Mesendoderm (in vitro differentiated cells): Measurements from ENCODE around the gene PSORS1C1.

Source experiments
- DNase-seq: peaks from one replicate; pipeline ENCODE4 v3.0.0; 2013
- H2AK5ac ChIP-seq: 2 replicates; pipeline ENCODE4 v1.6.1; 2013; ENCODE audit warnings: low read length, inconsistent platforms
- H2BK120ac ChIP-seq: 2 replicates; pipeline ENCODE4 v1.6.1; 2013; ENCODE audit warnings: low read depth, mild to moderate bottlenecking, low read length, moderate library complexity, mixed read lengths
- H2BK15ac ChIP-seq: replicated peaks from 2 replicates; pipeline ENCODE4 v1.6.1; 2013; ENCODE audit warnings: low read depth, mild to moderate bottlenecking, moderate library complexity
- H2BK5ac ChIP-seq: 2 replicates; pipeline ENCODE4 v1.6.1; 2013; ENCODE audit warnings: low read length, inconsistent platforms
- H3K18ac ChIP-seq: 2 replicates; pipeline ENCODE4 v1.6.1; 2013; ENCODE audit warnings: mild to moderate bottlenecking, low read length, mixed read lengths
- H3K23ac ChIP-seq: one replicate; pipeline ENCODE4 v1.6.1; 2013; ENCODE audit warnings: low read length
- H3K27ac ChIP-seq: 2 replicates; pipeline ENCODE4 v1.5.1; 2013; ENCODE audit warnings: low read depth, mild to moderate bottlenecking, inconsistent platforms, low read length, moderate library complexity
- H3K27me3 ChIP-seq: 2 replicates; pipeline ENCODE4 v1.6.1; 2013; ENCODE audit warnings: low read length, control low read depth, mild to moderate bottlenecking, inconsistent platforms; ENCODE audit not compliant: insufficient read depth, poor library complexity
- H3K36me3 ChIP-seq: 2 replicates; pipeline ENCODE4 v1.6.1; 2013; ENCODE audit warnings: low read length, inconsistent platforms; ENCODE audit not compliant: control insufficient read depth, insufficient read depth
- H3K4ac ChIP-seq: one replicate; pipeline ENCODE4 v1.6.1; 2013; ENCODE audit warnings: low read depth, mild to moderate bottlenecking, low read length, moderate library complexity
- H3K4me1 ChIP-seq: 2 replicates; pipeline ENCODE4 v1.6.1; 2013; ENCODE audit warnings: low read depth, low read length, inconsistent platforms; ENCODE audit not compliant: control insufficient read depth
- H3K4me2 ChIP-seq: 2 replicates; pipeline ENCODE4 v1.6.1; 2013; ENCODE audit warnings: low read length
- H3K4me3 ChIP-seq: 2 replicates; pipeline ENCODE4 v1.5.1; 2013; ENCODE audit warnings: mild to moderate bottlenecking, low read length
- H3K56ac ChIP-seq: one replicate; pipeline ENCODE4 v1.6.1; 2013; ENCODE audit warnings: low read length
- H3K79me1 ChIP-seq: 2 replicates; pipeline ENCODE4 v1.6.1; 2013; ENCODE audit warnings: low read length, inconsistent platforms
- H3K79me2 ChIP-seq: 2 replicates; pipeline ENCODE4 v1.6.1; 2013; ENCODE audit warnings: mild to moderate bottlenecking, low read length; ENCODE audit not compliant: control insufficient read depth, insufficient read depth
- H3K9ac ChIP-seq: 2 replicates; pipeline ENCODE4 v1.6.1; 2013; ENCODE audit warnings: low read length, inconsistent platforms
- H4K5ac ChIP-seq: one replicate; pipeline ENCODE4 v1.6.1; 2013; ENCODE audit warnings: low read length
- H4K8ac ChIP-seq: one replicate; pipeline ENCODE4 v1.6.1; 2013; ENCODE audit warnings: low read depth, mild to moderate bottlenecking, control low read depth, low read length, moderate library complexity
- WGBS: extraction: QIAGEN DNeasy Blood & Tissue Kit; methylation state at CpG from one replicate; pipeline ENCODE4 v1.1.7; 2013; ENCODE audit warnings: low lambda C conversion rate, missing lambda C conversion rate; ENCODE audit not compliant: insufficient coverage; ENCODE audit errors: extremely low coverage; 5-methylcytosine and 5-hydroxymethylcytosine counted together

Gene PSORS1C1

GRCh38 chr6:31091680-31092079 lies 22.9 kb upstream of the PSORS1C1 start:
- Histone ChIP-seq H2BK120ac (no peak overlapping the region), H3K79me1 (no peaks in the 10 kb centered on the region), H3K4me1 (no peaks in the 10 kb centered on the region), H3K4me2 (no peak overlapping the region), H3K4ac (no peak overlapping the region), H3K23ac (no peak overlapping the region), H3K56ac (no peak overlapping the region), H2BK5ac (no peak overlapping the region), H3K4me3 (no peak overlapping the region), H2AK5ac (no peak overlapping the region), H3K9ac (no peak overlapping the region), H3K36me3 (no peaks in the 10 kb centered on the region), H3K27ac (no peak overlapping the region), H2BK15ac (no peak overlapping the region), H4K8ac (no peak overlapping the region), H3K79me2 (no peaks in the 10 kb centered on the region), H3K27me3 (no peaks in the 10 kb centered on the region), H3K18ac (no peak overlapping the region), H4K5ac (no peak overlapping the region)
- no CpG with 5 or more reads among the region's 3 CpGs for WGBS
- no peak for DNase-seq

DNA sequence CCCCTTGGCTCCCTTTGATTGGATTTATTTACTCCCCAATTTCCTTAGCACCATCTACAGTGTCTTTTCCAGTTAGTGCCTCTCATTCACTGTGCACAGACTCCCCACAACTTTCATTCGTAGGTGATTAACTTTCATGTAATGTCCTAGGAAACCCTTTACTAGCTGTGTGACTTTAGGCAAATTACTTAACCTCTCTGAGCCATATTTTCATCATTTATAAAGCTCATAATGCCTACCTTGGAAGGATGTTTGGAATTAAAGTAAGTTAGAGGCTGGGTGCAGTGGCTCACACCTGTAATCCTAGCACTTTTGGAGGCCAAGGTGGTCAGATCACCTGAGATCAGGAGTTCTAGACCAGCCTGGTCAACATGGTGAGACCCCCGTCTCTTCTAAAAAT lies 22.4 kb upstream of the PSORS1C1 start:
- Histone ChIP-seq H3K4me2 (no peak overlapping the region), H3K27me3 (no peaks in the 10 kb centered on the region), H2BK15ac (no peak overlapping the region), H3K23ac (no peak overlapping the region), H3K56ac (no peak overlapping the region), H3K9ac (no peak overlapping the region), H4K8ac (no peak overlapping the region), H2BK120ac (no peak overlapping the region), H3K4me1 (no peaks in the 10 kb centered on the region), H3K4ac (no peak overlapping the region), H2BK5ac (no peak overlapping the region), H3K79me1 (no peaks in the 10 kb centered on the region), H3K18ac (no peak overlapping the region), H4K5ac (no peak overlapping the region), H2AK5ac (no peak overlapping the region), H3K4me3 (no peak overlapping the region), H3K27ac (no peak overlapping the region), H3K36me3 (no peaks in the 10 kb centered on the region), H3K79me2 (no peaks in the 10 kb centered on the region)
- no CpG with 5 or more reads among the region's 2 CpGs for WGBS
- no peak for DNase-seq

- no peak overlapping the region for H3K23ac ChIP-seq
These were observed 21.7 kb upstream of the PSORS1C1 start for GRCh38 chr6:31092769-31093505.

GRCh38 chr6:31094389-31094881 lies 20.2 kb upstream of the PSORS1C1 start:
- Histone ChIP-seq H2AK5ac (no peak overlapping the region), H3K18ac (no peak overlapping the region), H3K56ac (no peak overlapping the region), H3K27ac (no peak overlapping the region), H4K8ac (no peak overlapping the region), H3K79me1 (no peaks in the 10 kb centered on the region), H3K4me3 (no peak overlapping the region), H3K9ac (no peak overlapping the region), H2BK15ac (no peak overlapping the region), H2BK5ac (no peak overlapping the region), H3K79me2 (no peaks in the 10 kb centered on the region), H4K5ac (no peak overlapping the region), H2BK120ac (no peak overlapping the region), H3K23ac (no peak overlapping the region), H3K4me2 (no peak overlapping the region), H3K4ac (no peak overlapping the region), H3K36me3 (no peaks in the 10 kb centered on the region), H3K4me1 (no peaks in the 10 kb centered on the region), H3K27me3 (no peaks in the 10 kb centered on the region)
- DNase-seq, result no peak
- no CpG with 5 or more reads among the region's 3 CpGs for WGBS

More at GRCh38 chr6:31092769-31093505, 21.7 kb upstream of the PSORS1C1 start:
- H3K79me1 ChIP-seq, result no peaks in the 10 kb centered on the region
- H3K56ac ChIP-seq, result no peak overlapping the region
- no peaks in the 10 kb centered on the region for H3K79me2 ChIP-seq
- H3K4me3 ChIP-seq, result no peak overlapping the region
- no peak overlapping the region for H4K5ac ChIP-seq
- H3K36me3 ChIP-seq, result no peaks in the 10 kb centered on the region
- no peak overlapping the region for H4K8ac ChIP-seq
- no CpG with 5 or more reads among the region's 12 CpGs for WGBS
- no peak overlapping the region for H3K18ac ChIP-seq
- H3K9ac ChIP-seq, result no peak overlapping the region
- H2BK15ac ChIP-seq, result no peak overlapping the region
- no peak overlapping the region for H3K4ac ChIP-seq
- H2BK5ac ChIP-seq, result no peak overlapping the region
- no peaks in the 10 kb centered on the region for H3K4me1 ChIP-seq
- H3K27ac ChIP-seq, result no peak overlapping the region
- no peak overlapping the region for H2AK5ac ChIP-seq
- no peak for DNase-seq
- no peak overlapping the region for H2BK120ac ChIP-seq
- no peaks in the 10 kb centered on the region for H3K27me3 ChIP-seq
- no peak overlapping the region for H3K4me2 ChIP-seq

GRCh38 chr6:31096215-31096614 lies 18.4 kb upstream of the PSORS1C1 start:
- Histone ChIP-seq H3K56ac (no peak overlapping the region), H3K4ac (no peak overlapping the region), H2BK5ac (no peak overlapping the region), H3K79me2 (no peaks in the 10 kb centered on the region), H3K4me3 (no peak overlapping the region), H3K27me3 (no peaks in the 10 kb centered on the region), H2AK5ac (no peak overlapping the region), H4K5ac (no peak overlapping the region), H3K4me2 (no peak overlapping the region), H3K9ac (no peak overlapping the region), H3K4me1 (no peaks in the 10 kb centered on the region), H2BK120ac (no peak overlapping the region), H3K36me3 (no peaks in the 10 kb centered on the region), H3K27ac (no peak overlapping the region), H3K23ac (no peak overlapping the region), H4K8ac (no peak overlapping the region), H2BK15ac (no peak overlapping the region), H3K18ac (no peak overlapping the region), H3K79me1 (no peaks in the 10 kb centered on the region)
- no peak for DNase-seq
- WGBS, result no CpG with 5 or more reads among the region's 3 CpGs

DNA sequence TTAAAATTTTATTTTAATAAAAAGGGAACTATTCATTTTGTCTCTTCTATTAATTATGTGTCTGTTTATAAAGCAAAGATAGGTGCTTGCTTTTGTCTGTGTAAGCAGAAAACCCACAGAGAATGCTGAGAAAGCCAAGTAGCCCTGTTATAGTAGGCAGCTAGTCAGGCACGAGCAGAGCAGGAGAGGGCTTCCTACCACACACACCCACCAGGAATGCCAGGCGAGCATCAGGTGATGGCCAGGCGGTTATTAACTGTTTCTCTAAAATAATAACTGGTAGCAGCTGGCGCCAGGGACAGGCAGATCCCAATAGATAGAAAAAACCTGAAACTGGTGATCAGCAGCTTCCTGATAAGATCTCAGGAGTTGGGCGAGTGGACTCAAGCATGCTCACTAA lies 17.9 kb upstream of the PSORS1C1 start:
- no peak overlapping the region for H3K9ac ChIP-seq
- H4K8ac ChIP-seq, result no peak overlapping the region
- H3K4me1 ChIP-seq, result no peaks in the 10 kb centered on the region
- no peak overlapping the region for H3K23ac ChIP-seq
- no peak overlapping the region for H2BK15ac ChIP-seq
- H2AK5ac ChIP-seq, result no peak overlapping the region
- no peak overlapping the region for H3K4me2 ChIP-seq
- H3K79me2 ChIP-seq, result no peaks in the 10 kb centered on the region
- H3K36me3 ChIP-seq, result no peaks in the 10 kb centered on the region
- H3K56ac ChIP-seq, result no peak overlapping the region
- H2BK120ac ChIP-seq, result no peak overlapping the region
- WGBS, result no CpG with 5 or more reads among the region's 5 CpGs
- no peak for DNase-seq
- no peak overlapping the region for H3K18ac ChIP-seq
- H3K4ac ChIP-seq, result no peak overlapping the region
- no peaks in the 10 kb centered on the region for H3K79me1 ChIP-seq
- H2BK5ac ChIP-seq, result no peak overlapping the region
- H3K27ac ChIP-seq, result no peak overlapping the region
- H3K4me3 ChIP-seq, result no peak overlapping the region
- H4K5ac ChIP-seq, result no peak overlapping the region
- no peaks in the 10 kb centered on the region for H3K27me3 ChIP-seq
